Stimulated activated CD4-positive, alpha-beta T cell treated with anti-CD3 and anti-CD28 coated beads, Interleukin-4, amount 100 ng/mL, for 1 hour (primary cell): ENCODE data around the gene PLCH1.

Source experiments
- DNase-seq: peaks from one replicate; pipeline ENCODE4 v3.0.0-alpha.2; 2020

PLCH1 gene

GRCh38 chr3:155744626-155745324 is at the start of gene PLCH1:
TSS of gene PLCH1 (minus strand) at chr3:155745071. CDS start at chr3:155704224, 40,847 bp downstream.
- DNase-seq = peak; percentile 52

- DNase-seq = no peak
Measured at GRCh38 chr3:155792532-155792931, 47.7 kb upstream of the PLCH1 start.

- DNase-seq = no peak
Measured at GRCh38 chr3:155791190-155791589, 46.3 kb upstream of the PLCH1 start.

GRCh38 chr3:155790272-155790925 is 45.5 kb upstream of the PLCH1 start:
- no peak for DNase-seq

- no peak for DNase-seq
Measured at GRCh38 chr3:155785662-155786295, 40.9 kb upstream of the PLCH1 start.

- DNase-seq = no peak
Measured at GRCh38 chr3:155782390-155782953, 37.6 kb upstream of the PLCH1 start.

GRCh38 chr3:155780291-155780690 is 35.4 kb upstream of the PLCH1 start:
- no peak for DNase-seq

- no peak for DNase-seq
Measured at GRCh38 chr3:155778462-155778861, 33.6 kb upstream of the PLCH1 start.

- DNase-seq = no peak
Measured at GRCh38 chr3:155772801-155773200, 27.9 kb upstream of the PLCH1 start.

- no peak for DNase-seq
Measured at GRCh38 chr3:155771126-155771525, 26.3 kb upstream of the PLCH1 start.

GRCh38 chr3:155766206-155766605 is 21.3 kb upstream of the PLCH1 start:
- no peak for DNase-seq

- no peak for DNase-seq
Measured at GRCh38 chr3:155763870-155764463, 19.1 kb upstream of the PLCH1 start.

GRCh38 chr3:155760653-155761052 is 15.8 kb upstream of the PLCH1 start:
- DNase-seq = no peak

- no peak for DNase-seq
Measured at GRCh38 chr3:155757577-155757976, 12.7 kb upstream of the PLCH1 start.

- no peak for DNase-seq
Measured at GRCh38 chr3:155753038-155753639, 8.3 kb upstream of the PLCH1 start.

GRCh38 chr3:155748611-155749365 is 3.9 kb upstream of the PLCH1 start:
- DNase-seq = no peak

GRCh38 chr3:155747946-155748290 is 3.0 kb upstream of the PLCH1 start:
- DNase-seq = no peak

GRCh38 chr3:155747286-155747945 is 2.5 kb upstream of the PLCH1 start:
- DNase-seq = no peak

- no peak for DNase-seq
Measured at GRCh38 chr3:155746703-155747102, 1.8 kb upstream of the PLCH1 start.

GRCh38 chr3:155745795-155746550 is 1.1 kb upstream of the PLCH1 start:
- DNase-seq = no peak
